ENCODE results near the gene CBFB.

DNA sequence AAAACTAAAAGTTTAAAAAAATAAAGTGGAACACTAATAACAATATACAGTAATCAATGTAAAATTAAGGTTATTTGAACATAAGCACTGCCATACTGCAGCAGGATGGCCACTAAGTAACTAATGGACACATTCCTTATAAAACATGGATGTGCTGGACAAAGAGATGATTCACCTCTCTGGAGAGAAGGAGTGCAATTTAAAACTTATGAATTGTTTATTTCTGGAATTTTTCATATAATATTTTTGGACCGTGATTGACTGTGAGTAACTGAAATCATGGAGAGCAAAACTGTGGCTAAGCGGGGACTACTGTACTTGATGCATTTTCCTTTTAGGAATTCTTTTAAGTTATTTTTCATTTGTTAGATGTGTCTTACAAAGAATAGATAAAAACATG, 21.8 kb downstream of the CBFB start:
- TF ChIP-seq CTCF (IDR thresholded peaks at IDR 0.05; ENCODE audit: low read length): no peak
- TF ChIP-seq EZH2 (IDR thresholded peaks at IDR 0.05; ENCODE audit: borderline replicate concordance, low read length): no peak

Data from OCI-LY1 (cell line).